H1 (cell line): ENCODE results near the gene MYO15B. TPM values are rescaled to one million over a fixed set of nuclear protein-coding genes. Genes with fewer than 3 reads are reported as not detected.

Experiments
- CTCF ChIA-PET: fragments of 300-600 bp; sonication (Branson Sonifier 250); formaldehyde crosslinking; loops from one replicate; lab custom pipeline; 2021; ENCODE audit not compliant: partially characterized antibody; lab: Charles Lee
- POLR2A ChIA-PET: fragments of 300-600 bp; sonication (Branson Sonifier 250); formaldehyde crosslinking; loops from one replicate; lab custom pipeline; 2021; ENCODE audit warnings: inconsistent platforms; ENCODE audit not compliant: partially characterized antibody; lab: Charles Lee
- DNase-seq, 2 experiments: peaks; one replicate each; pipeline versions ENCODE4 v3.0.0 to v3.0.0-alpha.2; 2010 to 2022; ENCODE audit warnings: low spot score in 2 of 2, low read depth in 1 of 2, mixed read lengths in 1 of 2
- FAIRE-seq: peaks from 2 replicates; lab custom pipeline; 2011; peaks lifted over from hg19 to GRCh38; lab: Jason Lieb, UNC
- H2AFZ ChIP-seq: 2 replicates; pipeline ENCODE4 v1.8.1; 2012; ENCODE audit warnings: low read length, inconsistent platforms
- H2AK5ac ChIP-seq: 2 replicates; pipeline ENCODE4 v1.6.1; 2013; ENCODE audit warnings: low read depth, low read length
- H2BK120ac ChIP-seq: replicated peaks from 2 replicates; pipeline ENCODE3; 2013; ENCODE audit warnings: low read depth, low read length, inconsistent platforms
- H2BK12ac ChIP-seq: 2 replicates; pipeline ENCODE4 v1.6.1; 2013; ENCODE audit warnings: low read depth, low read length
- H2BK15ac ChIP-seq: 2 replicates; pipeline ENCODE4 v1.6.1; 2013; ENCODE audit warnings: low read length
- H2BK20ac ChIP-seq: 2 replicates; pipeline ENCODE4 v1.6.1; 2013; ENCODE audit warnings: low read length
- H2BK5ac ChIP-seq: 2 replicates; pipeline ENCODE4 v1.6.1; 2013; ENCODE audit warnings: low read depth, low read length
- H3K14ac ChIP-seq: 2 replicates; pipeline ENCODE4 v1.6.1; 2013; ENCODE audit warnings: inconsistent platforms; ENCODE audit not compliant: insufficient read length
- H3K18ac ChIP-seq: 2 replicates; pipeline ENCODE4 v1.6.1; 2013; ENCODE audit warnings: low read length; ENCODE audit errors: extremely low read depth
- H3K23ac ChIP-seq: 2 replicates; pipeline ENCODE4 v1.6.1; 2013; ENCODE audit warnings: inconsistent platforms; ENCODE audit not compliant: insufficient read length
- H3K23me2 ChIP-seq: 2 replicates; pipeline ENCODE4 v1.6.1; 2013; ENCODE audit warnings: low read depth, low read length
- H3K27ac ChIP-seq: 2 replicates; pipeline ENCODE4 v1.6.1; 2011; ENCODE audit warnings: low read depth, low read length, inconsistent platforms
- H3K27me3 ChIP-seq, 4 experiments: replicated peaks in 1 of 4; 1 replicate in 1 of 4; 2 replicates in 3 of 4; pipeline versions ENCODE4 v1.6.1 to v1.8.1; 2011 to 2013; ENCODE audit warnings: low read length in 3 of 4, mild to moderate bottlenecking in 3 of 4, inconsistent platforms in 2 of 4, mixed read lengths in 2 of 4, moderate library complexity in 1 of 4; ENCODE audit not compliant: control insufficient read depth in 3 of 4, insufficient read depth in 3 of 4; ENCODE audit errors: extremely low read depth in 1 of 4
- H3K36me3 ChIP-seq, 4 experiments: 2 replicates each; pipeline versions ENCODE4 v1.6.1 to v1.8.1; 2011 to 2013; ENCODE audit warnings: mild to moderate bottlenecking in 4 of 4, low read length in 3 of 4, moderate library complexity in 2 of 4, control low read depth in 1 of 4, inconsistent platforms in 1 of 4; ENCODE audit not compliant: insufficient read depth in 4 of 4, control insufficient read depth in 2 of 4
- H3K4ac ChIP-seq: replicated peaks from 2 replicates; pipeline ENCODE3; 2013; ENCODE audit warnings: low read length, low read depth, mixed read lengths, inconsistent platforms; ENCODE audit not compliant: insufficient read length
- H3K4me1 ChIP-seq, 4 experiments: replicated peaks in 1 of 4; 1 replicate in 1 of 4; 2 replicates in 3 of 4; pipeline versions ENCODE4 v1.6.1 to v1.8.1; 2011 to 2013; ENCODE audit warnings: low read length in 3 of 4, inconsistent platforms in 2 of 4, mixed read lengths in 1 of 4; ENCODE audit not compliant: insufficient read depth in 4 of 4, control insufficient read depth in 3 of 4
- H3K4me2 ChIP-seq, 2 experiments: 2 replicates each; pipeline versions ENCODE4 v1.6.1 to v1.8.1; 2011 to 2013; ENCODE audit warnings: low read depth in 2 of 2, low read length in 2 of 2, control low read depth in 1 of 2, inconsistent platforms in 1 of 2, mild to moderate bottlenecking in 1 of 2; ENCODE audit not compliant: insufficient read depth in 1 of 2
- H3K4me3 ChIP-seq, 4 experiments: fragments of 200-600, 300-600 bp in 1 of 4; sonication (generic), shearing (Covaris generic), sonication (Bioruptor Twin) in 1 of 4; 2 replicates each; pipeline versions ENCODE4 v1.5.1 to v1.8.1; 2011 to 2016; ENCODE audit warnings: low read length in 4 of 4, low read depth in 3 of 4, control low read depth in 2 of 4, inconsistent platforms in 2 of 4, mild to moderate bottlenecking in 2 of 4, mixed read lengths in 1 of 4, moderate library complexity in 1 of 4; ENCODE audit not compliant: insufficient read depth in 2 of 4; ENCODE audit errors: extremely low read depth in 1 of 4
- H3K56ac ChIP-seq: replicated peaks from 2 replicates; pipeline ENCODE3; 2013; ENCODE audit warnings: low read depth, mild to moderate bottlenecking, mixed read lengths, low read length, inconsistent platforms; ENCODE audit not compliant: insufficient read length
- H3K79me1 ChIP-seq: 2 replicates; pipeline ENCODE4 v1.6.1; 2013; ENCODE audit warnings: low read depth, low read length, control low read depth
- H3K79me2 ChIP-seq, 2 experiments: 2 replicates each; pipeline versions ENCODE4 v1.6.1 to v1.8.1; 2012 to 2013; ENCODE audit warnings: low read length in 2 of 2, mild to moderate bottlenecking in 2 of 2, inconsistent platforms in 1 of 2; ENCODE audit not compliant: insufficient read depth in 2 of 2, control insufficient read depth in 1 of 2
- H3K9ac ChIP-seq, 4 experiments: replicated peaks in 1 of 4; 1 replicate in 1 of 4; 2 replicates in 3 of 4; pipeline versions ENCODE4 v1.6.1 to v1.8.1; 2011 to 2013; ENCODE audit warnings: low read depth in 3 of 4, low read length in 3 of 4, control low read depth in 2 of 4, mild to moderate bottlenecking in 2 of 4, moderate library complexity in 2 of 4, inconsistent platforms in 1 of 4; ENCODE audit errors: extremely low read depth in 1 of 4
- H3K9me3 ChIP-seq, 2 experiments: 2 replicates each; pipeline versions ENCODE4 v1.6.1 to v1.8.1; 2012 to 2013; ENCODE audit warnings: mild to moderate bottlenecking in 2 of 2, moderate library complexity in 2 of 2, control low read depth in 1 of 2, inconsistent platforms in 1 of 2, low read depth in 1 of 2, low read length in 1 of 2, mixed read lengths in 1 of 2; ENCODE audit not compliant: insufficient read depth in 2 of 2
- H4K20me1 ChIP-seq, 2 experiments: replicated peaks in 1 of 2; 2 replicates each; pipeline versions ENCODE3 to v1.8.1; 2011 to 2013; ENCODE audit warnings: inconsistent platforms in 2 of 2, low read length in 2 of 2, mild to moderate bottlenecking in 1 of 2; ENCODE audit not compliant: insufficient read depth in 2 of 2, control insufficient read depth in 1 of 2
- H4K5ac ChIP-seq: 2 replicates; pipeline ENCODE4 v1.6.1; 2013; ENCODE audit warnings: low read length, low read depth, mixed read lengths, inconsistent platforms; ENCODE audit not compliant: insufficient read length
- H4K8ac ChIP-seq: 2 replicates; pipeline ENCODE4 v1.8.0; 2013; ENCODE audit warnings: mild to moderate bottlenecking, moderate library complexity, low read length, inconsistent platforms; ENCODE audit not compliant: insufficient read depth; ENCODE audit errors: extremely low read depth
- H4K91ac ChIP-seq: replicated peaks from 2 replicates; pipeline ENCODE3; 2013; ENCODE audit warnings: low read length, mixed read lengths, inconsistent platforms; ENCODE audit not compliant: insufficient read length
- CREB1 ChIP-seq: IDR thresholded peaks from 2 replicates; pipeline ENCODE4 v1.6.1; 2012; ENCODE audit warnings: inconsistent platforms
- KDM5A ChIP-seq: fragments of 200-600 bp; IDR thresholded peaks from 2 replicates; pipeline ENCODE4 v1.7.1; 2012; ENCODE audit warnings: mild to moderate bottlenecking, low read length, inconsistent platforms, mixed read lengths
- RBBP5 ChIP-seq: IDR thresholded peaks from 2 replicates; pipeline ENCODE4 v1.7.1; 2012; ENCODE audit warnings: low read depth, mild to moderate bottlenecking, inconsistent platforms, low read length, moderate library complexity, borderline replicate concordance
- TBP ChIP-seq: IDR thresholded peaks from 2 replicates; pipeline ENCODE4 v1.6.1; 2011; ENCODE audit warnings: low read depth, low read length, improper control_type of control experiment
- WGBS, 2 experiments: shearing (Covaris generic) in 1 of 2; methylation state at CpG; one replicate each; pipeline versions ENCODE4 v1.1.6 to v1.1.7; 2013 to 2015; ENCODE audit warnings: low lambda C conversion rate in 2 of 2, mixed read lengths in 2 of 2, inconsistent platforms in 1 of 2, low coverage in 1 of 2, missing lambda C conversion rate in 1 of 2; ENCODE audit not compliant: insufficient replicate concordance in 2 of 2, insufficient coverage in 1 of 2, insufficient read length in 1 of 2; ENCODE audit errors: extremely low coverage in 1 of 2, missing lambda C conversion rate in 1 of 2; 5-methylcytosine and 5-hydroxymethylcytosine counted together
- polyA plus RNA-seq, 7 experiments: library from polyadenylated mRNA; depleted of rRNA in 3 of 7; stranded (reverse) in 5 of 7; unstranded in 2 of 7; fragments of >200 nt in 5 of 7; fragments of 200-250 nt in 2 of 7; gene quantifications; 1 replicate in 5 of 7; 2 replicates in 1 of 7; 4 replicates in 1 of 7; pipeline versions ENCODE4 v1.2.1 to v1.2.3, GENCODE V29; 2011 to 2013; ENCODE audit warnings: missing spikeins in 2 of 7, mixed read lengths in 2 of 7
- total RNA-seq: library from RNA; stranded (reverse); fragmentation: NEBNext Ultra II Directional; extraction: Animal tissue kit (Norgen Biotek cat#: 25700); gene quantifications from 2 replicates; pipeline ENCODE4 v1.2.1, GENCODE V29; 2021

Gene MYO15B
- total and polyA plus RNA-seq, 2 of the 8 experiments (the other 6 are each of a cell fraction or from before 2014, with no cell fraction given), result 7.1 to 11.2 TPM

GRCh38 chr17:75603123-75603522 lies 15.5 kb downstream of the MYO15B start:
- POLR2A ChIA-PET, result interaction anchor here (2.7 to 3.7 kb wide), 2 partner anchors 9 to 16 kb away, joined by 7 to 19 read pairs; no protein-coding TSS in a partner anchor
- TF ChIP-seq CREB1 (no peak), KDM5A (no peak), TBP (no peak), RBBP5 (no peak)
- TF ChIP-seq, all 59 proteins: peak for 0
- no peaks in the 10 kb centered on the region for H3K36me3 ChIP-seq
- H3K56ac ChIP-seq, result no peak overlapping the region
- H3K79me2 ChIP-seq, result no peaks in the 10 kb centered on the region
- H3K4ac ChIP-seq, result no peak overlapping the region
- 88 to 89% methylated on average over 1 to 9 of the region's 9 CpGs for WGBS, 2 experiments
- peaks cover 0 to 2% of the 10 kb centered on the region in 2 experiments for H4K20me1 ChIP-seq
- no peak overlapping the region for H2BK120ac ChIP-seq
- H3K4me2 ChIP-seq, result no peak overlapping the region
- no peak overlapping the region for H2AFZ ChIP-seq
- H3K18ac ChIP-seq, result no peak overlapping the region
- H3K23me2 ChIP-seq, result no peaks in the 10 kb centered on the region
- no peak overlapping the region for H2BK5ac ChIP-seq
- FAIRE-seq (no peak), DNase-seq (no peak)
- no peaks in the 10 kb centered on the region for H3K79me1 ChIP-seq
- no peak overlapping the region for H4K8ac ChIP-seq
- no peak overlapping the region for H2BK12ac ChIP-seq
- no peak overlapping the region for H3K23ac ChIP-seq
- H2BK20ac ChIP-seq, result no peak overlapping the region
- no peaks in the 10 kb centered on the region for H3K27me3 ChIP-seq
- H3K27ac ChIP-seq, result no peak overlapping the region
- H3K4me3 ChIP-seq, result no peak overlapping the region
- H3K14ac ChIP-seq, result no peak overlapping the region
- H3K9me3 ChIP-seq, result no peaks in the 10 kb centered on the region
- no peak overlapping the region for H4K5ac ChIP-seq
- H4K91ac ChIP-seq, result no peak overlapping the region
- no peak overlapping the region for H2AK5ac ChIP-seq
- H3K4me1 ChIP-seq, result no peaks in the 10 kb centered on the region; a peak in 1 of 7 replicates
- CTCF ChIA-PET, result interaction anchor here (0.7 to 59.2 kb wide), 10 partner anchors 9 to 173 kb away, joined by 3 to 2200 read pairs (median 10); partner anchors contain the start of genes RECQL5, SAP30BP, SMIM5 and TMEM94
- no peak overlapping the region for H3K9ac ChIP-seq
- no peak overlapping the region for H2BK15ac ChIP-seq
